Measurements from ENCODE around the gene C1orf167. TPM values are rescaled to one million over a fixed set of nuclear protein-coding genes. Genes with fewer than 3 reads are reported as not detected.

The C1orf167 gene
- total RNA-seq, 1 experiment from 2014 or later, result not detected

- TF ChIP-seq CTCF (IDR thresholded peaks at IDR 0.05; ENCODE audit: unreplicated experiment), result no peak
- Mint-ChIP-seq H3K4me1 (ENCODE audit: insufficient read depth, unreplicated experiment) (peaks cover 20% of the 10 kb centered on the region), H3K27me3 (ENCODE audit: insufficient read depth, unreplicated experiment) (no peaks in the 10 kb centered on the region), H3K27ac (ENCODE audit: low read depth, unreplicated experiment) (no peak overlapping the region), H3K36me3 (ENCODE audit: insufficient read depth, unreplicated experiment) (peaks cover 50% of the 10 kb centered on the region), H3K4me3 (ENCODE audit: unreplicated experiment) (no peak overlapping the region), H3K9me3 (ENCODE audit: unreplicated experiment) (no peaks in the 10 kb centered on the region)
- DNase-seq (ENCODE audit: unreplicated experiment), result no peak
- ChIA-PET CTCF (no interaction called here), POLR2A (no interaction called here)
- no TSS peak for BruUV-seq (replicated peaks)
- intact Hi-C loops (cut with micrococcal nuclease), result no loop called here
Measured at GRCh38 chr1:11744287-11744686, 17.7 kb upstream of the C1orf167 start.

- Mint-ChIP-seq H3K36me3 (ENCODE audit: insufficient read depth, unreplicated experiment) (peaks cover 55% of the 10 kb centered on the region), H3K4me1 (ENCODE audit: insufficient read depth, unreplicated experiment) (peaks cover 21% of the 10 kb centered on the region), H3K27ac (ENCODE audit: low read depth, unreplicated experiment) (no peak overlapping the region), H3K9me3 (ENCODE audit: unreplicated experiment) (no peaks in the 10 kb centered on the region), H3K4me3 (ENCODE audit: unreplicated experiment) (no peak overlapping the region), H3K27me3 (ENCODE audit: insufficient read depth, unreplicated experiment) (no peaks in the 10 kb centered on the region)
- POLR2A ChIA-PET, result interaction anchor here (1.3 kb wide), 1 partner anchor 9 kb away, joined by 7 read pairs; no protein-coding TSS in a partner anchor
- no peak for TF ChIP-seq CTCF (IDR thresholded peaks at IDR 0.05; ENCODE audit: unreplicated experiment)
- no TSS peak for BruUV-seq (replicated peaks)
- CTCF ChIA-PET, result interaction anchor here (0.7 kb wide), 1 partner anchor 10 kb away, joined by 4 read pairs; no protein-coding TSS in a partner anchor
- intact Hi-C loops (cut with micrococcal nuclease), result no loop called here
- DNase-seq (ENCODE audit: unreplicated experiment), result peak; percentile 21
Measured at GRCh38 chr1:11746092-11746491, 15.9 kb upstream of the C1orf167 start.

- no peaks in the 10 kb centered on the region for H3K9me3 Mint-ChIP-seq (ENCODE audit: unreplicated experiment)
- peaks cover 55% of the 10 kb centered on the region for H3K36me3 Mint-ChIP-seq (ENCODE audit: insufficient read depth, unreplicated experiment)
- H3K27ac Mint-ChIP-seq (ENCODE audit: low read depth, unreplicated experiment), result no peak overlapping the region
- H3K4me3 Mint-ChIP-seq (ENCODE audit: unreplicated experiment), result no peak overlapping the region
- peaks cover 21% of the 10 kb centered on the region for H3K4me1 Mint-ChIP-seq (ENCODE audit: insufficient read depth, unreplicated experiment)
- TF ChIP-seq CTCF (IDR thresholded peaks at IDR 0.05; ENCODE audit: unreplicated experiment), result no peak
- no peaks in the 10 kb centered on the region for H3K27me3 Mint-ChIP-seq (ENCODE audit: insufficient read depth, unreplicated experiment)
- ChIA-PET CTCF (interaction anchor here (0.6 to 0.7 kb wide), 2 partner anchors 46 to 254 kb away, joined by 3 read pairs; no protein-coding TSS in a partner anchor), POLR2A (interaction anchor here (1.9 kb wide), 1 partner anchor 10 kb away, joined by 4 read pairs; no protein-coding TSS in a partner anchor)
- intact Hi-C loops (cut with micrococcal nuclease), result no loop called here
- DNase-seq (ENCODE audit: unreplicated experiment), result no peak
- no TSS peak for BruUV-seq (replicated peaks)
Measured at GRCh38 chr1:11746795-11747487, 15.1 kb upstream of the C1orf167 start.

GRCh38 chr1:11748294-11749202, 13.4 kb upstream of the C1orf167 start:
- POLR2A ChIA-PET, result interaction anchor here (0.9 to 1.9 kb wide), 2 partner anchors 12 to 60 kb away, joined by 4 read pairs; no protein-coding TSS in a partner anchor
- H3K27ac Mint-ChIP-seq (ENCODE audit: low read depth, unreplicated experiment), result no peak overlapping the region

More at GRCh38 chr1:11748294-11749202, 13.4 kb upstream of the C1orf167 start:
- peaks cover 43% of the 10 kb centered on the region for H3K36me3 Mint-ChIP-seq (ENCODE audit: insufficient read depth, unreplicated experiment)
- no peak for DNase-seq (ENCODE audit: unreplicated experiment)
- no peak overlapping the region for H3K4me3 Mint-ChIP-seq (ENCODE audit: unreplicated experiment)
- CTCF ChIA-PET, result interaction anchor here (0.7 kb wide), 1 partner anchor 39 kb away, joined by 3 read pairs; no protein-coding TSS in a partner anchor
- TF ChIP-seq CTCF (IDR thresholded peaks at IDR 0.05; ENCODE audit: unreplicated experiment), result no peak
- BruUV-seq (replicated peaks), result no TSS peak
- intact Hi-C loops (cut with micrococcal nuclease), result no loop called here
- no peaks in the 10 kb centered on the region for H3K27me3 Mint-ChIP-seq (ENCODE audit: insufficient read depth, unreplicated experiment)
- H3K4me1 Mint-ChIP-seq (ENCODE audit: insufficient read depth, unreplicated experiment), result peaks cover 21% of the 10 kb centered on the region
- H3K9me3 Mint-ChIP-seq (ENCODE audit: unreplicated experiment), result no peaks in the 10 kb centered on the region

All from MCF 10A (cell line).